SK-N-SH treated with all-trans-retinoic acid at 6 μM for 48 hours (cell line): Measurements from ENCODE around the gene C11orf97.

Source experiments
- ATAC-seq: fragments of 200-7000 bp; cut with Tn5 transposase; 3 replicates; pipeline ENCODE4 v1.9.1; 2020; ENCODE audit warnings: mild to moderate bottlenecking, moderate library complexity
- ARNTL ChIP-seq: fragments of 450-650 bp; formaldehyde crosslinking; IDR thresholded peaks from 2 replicates; pipeline ENCODE4 v1.5.0; 2020; ENCODE audit warnings: low read depth, mild to moderate bottlenecking, moderate library complexity, borderline replicate concordance
- BACH2 ChIP-seq: fragments of 250-450 bp; sonication (Bioruptor Pico); IDR thresholded peaks from 2 replicates; pipeline ENCODE4 v1.9.0; 2021; ENCODE audit warnings: mild to moderate bottlenecking, borderline replicate concordance
- CSDC2 ChIP-seq: fragments of 250-450 bp; sonication (Bioruptor Pico); IDR thresholded peaks from 2 replicates; pipeline ENCODE4 v1.5.0; 2020; ENCODE audit warnings: mild to moderate bottlenecking, moderate library complexity
- CSRNP3 ChIP-seq: fragments of 250-450 bp; sonication (Bioruptor Pico); IDR thresholded peaks from 2 replicates; pipeline ENCODE4 v1.5.1; 2021; ENCODE audit warnings: mild to moderate bottlenecking, moderate library complexity
- ESRRG ChIP-seq: fragments of 250-450 bp; sonication (Bioruptor Pico); IDR thresholded peaks from 2 replicates; pipeline ENCODE4 v1.6.1; 2021; ENCODE audit warnings: mild to moderate bottlenecking
- GLIS3 ChIP-seq: fragments of 250-450 bp; sonication (Bioruptor Pico); IDR thresholded peaks from 2 replicates; pipeline ENCODE4 v1.5.0; 2020; ENCODE audit warnings: mild to moderate bottlenecking, moderate library complexity
- ISL1 ChIP-seq: fragments of 250-450 bp; sonication (Bioruptor Pico); IDR thresholded peaks from 2 replicates; pipeline ENCODE4 v2.1.2; 2022; ENCODE audit warnings: mild to moderate bottlenecking, moderate library complexity
- PATZ1 ChIP-seq: fragments of 250-450 bp; sonication (Bioruptor Pico); IDR thresholded peaks from 2 replicates; pipeline ENCODE4 v1.8.0; 2020; ENCODE audit warnings: mild to moderate bottlenecking, moderate library complexity, borderline replicate concordance
- POU6F1 ChIP-seq: fragments of 250-450 bp; sonication (Bioruptor Pico); IDR thresholded peaks from 2 replicates; pipeline ENCODE4 v1.8.0; 2021; ENCODE audit warnings: low read depth, mild to moderate bottlenecking, moderate library complexity, borderline replicate concordance
- PPARA ChIP-seq: fragments of 250-450 bp; sonication (Bioruptor Pico); IDR thresholded peaks from 2 replicates; pipeline ENCODE4 v1.5.0; 2020; ENCODE audit warnings: mild to moderate bottlenecking, borderline replicate concordance
- RARB ChIP-seq: fragments of 250-450 bp; sonication (Bioruptor Pico); IDR thresholded peaks from 2 replicates; pipeline ENCODE4 v1.8.0; 2021; ENCODE audit warnings: mild to moderate bottlenecking, moderate library complexity
- SNAI2 ChIP-seq: fragments of 250-450 bp; sonication (Bioruptor Pico); IDR thresholded peaks from 2 replicates; pipeline ENCODE4 v1.5.0; 2020; ENCODE audit warnings: mild to moderate bottlenecking, moderate library complexity
- TOX ChIP-seq: fragments of 250-450 bp; sonication (Bioruptor Pico); IDR thresholded peaks from 2 replicates; pipeline ENCODE4 v1.8.0; 2021; ENCODE audit warnings: mild to moderate bottlenecking, moderate library complexity, borderline replicate concordance
- ZC3H10 ChIP-seq: fragments of 250-450 bp; sonication (Bioruptor Pico); IDR thresholded peaks from 2 replicates; pipeline ENCODE4 v1.5.1; 2021; ENCODE audit warnings: mild to moderate bottlenecking, moderate library complexity
- ZFP3 ChIP-seq: fragments of 250-450 bp; sonication (Bioruptor Pico); IDR thresholded peaks from 2 replicates; pipeline ENCODE4 v1.5.0; 2020; ENCODE audit warnings: mild to moderate bottlenecking, moderate library complexity
- ZFP30 ChIP-seq: fragments of 450-650 bp; formaldehyde crosslinking; IDR thresholded peaks from 2 replicates; pipeline ENCODE4 v1.5.0; 2022; ENCODE audit warnings: mild to moderate bottlenecking, moderate library complexity
- ZNF8 ChIP-seq: fragments of 450-650 bp; formaldehyde crosslinking; IDR thresholded peaks from 2 replicates; pipeline ENCODE4 v1.5.0; 2020; ENCODE audit warnings: mild to moderate bottlenecking, moderate library complexity
- TF ChIP-seq, protein P1 (sequence below): fragments of 250-450 bp; sonication (Bioruptor Pico); IDR thresholded peaks from 2 replicates; pipeline ENCODE4 v1.5.0; 2020; ENCODE audit warnings: mild to moderate bottlenecking, moderate library complexity
- TF ChIP-seq, protein P2 (sequence below): fragments of 250-450 bp; sonication (Bioruptor Pico); IDR thresholded peaks from 2 replicates; pipeline ENCODE4 v1.5.1; 2020; ENCODE audit warnings: low read depth, mild to moderate bottlenecking, moderate library complexity

C11orf97 gene

DNA sequence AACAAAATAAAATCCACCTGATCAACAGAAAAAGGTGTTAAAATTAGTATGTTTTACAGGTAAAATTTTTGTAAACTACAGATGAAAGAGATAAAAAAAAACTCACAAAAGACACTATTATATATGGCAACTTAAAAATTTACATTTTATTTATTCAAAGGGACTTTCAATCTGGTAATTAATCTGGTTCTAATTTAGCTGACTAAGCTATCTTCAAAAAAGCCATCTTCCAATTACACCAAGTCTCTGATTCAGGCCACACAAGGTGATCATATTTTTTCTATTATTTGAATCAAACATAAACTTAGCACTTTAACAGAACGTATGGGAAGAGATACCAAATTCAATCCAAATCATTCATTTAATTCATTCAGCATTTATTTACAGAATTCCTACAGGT, 26.2 kb upstream of the C11orf97 start (continued):
- TF ChIP-seq CSRNP3 (CRISPR knock-in tag) (no peak), PATZ1 (no peak), ZNF8 (CRISPR knock-in tag) (no peak), ZFP3 (no peak), ISL1 (CRISPR knock-in tag) (no peak), ZC3H10 (CRISPR knock-in tag) (no peak), GLIS3 (CRISPR knock-in tag) (no peak), ARNTL (CRISPR knock-in tag) (no peak), ESRRG (no peak)

- peak; percentile 100 for ATAC-seq
- no peak for TF ChIP-seq ZFP30 (CRISPR knock-in tag)
- TF ChIP-seq, protein P1, sequence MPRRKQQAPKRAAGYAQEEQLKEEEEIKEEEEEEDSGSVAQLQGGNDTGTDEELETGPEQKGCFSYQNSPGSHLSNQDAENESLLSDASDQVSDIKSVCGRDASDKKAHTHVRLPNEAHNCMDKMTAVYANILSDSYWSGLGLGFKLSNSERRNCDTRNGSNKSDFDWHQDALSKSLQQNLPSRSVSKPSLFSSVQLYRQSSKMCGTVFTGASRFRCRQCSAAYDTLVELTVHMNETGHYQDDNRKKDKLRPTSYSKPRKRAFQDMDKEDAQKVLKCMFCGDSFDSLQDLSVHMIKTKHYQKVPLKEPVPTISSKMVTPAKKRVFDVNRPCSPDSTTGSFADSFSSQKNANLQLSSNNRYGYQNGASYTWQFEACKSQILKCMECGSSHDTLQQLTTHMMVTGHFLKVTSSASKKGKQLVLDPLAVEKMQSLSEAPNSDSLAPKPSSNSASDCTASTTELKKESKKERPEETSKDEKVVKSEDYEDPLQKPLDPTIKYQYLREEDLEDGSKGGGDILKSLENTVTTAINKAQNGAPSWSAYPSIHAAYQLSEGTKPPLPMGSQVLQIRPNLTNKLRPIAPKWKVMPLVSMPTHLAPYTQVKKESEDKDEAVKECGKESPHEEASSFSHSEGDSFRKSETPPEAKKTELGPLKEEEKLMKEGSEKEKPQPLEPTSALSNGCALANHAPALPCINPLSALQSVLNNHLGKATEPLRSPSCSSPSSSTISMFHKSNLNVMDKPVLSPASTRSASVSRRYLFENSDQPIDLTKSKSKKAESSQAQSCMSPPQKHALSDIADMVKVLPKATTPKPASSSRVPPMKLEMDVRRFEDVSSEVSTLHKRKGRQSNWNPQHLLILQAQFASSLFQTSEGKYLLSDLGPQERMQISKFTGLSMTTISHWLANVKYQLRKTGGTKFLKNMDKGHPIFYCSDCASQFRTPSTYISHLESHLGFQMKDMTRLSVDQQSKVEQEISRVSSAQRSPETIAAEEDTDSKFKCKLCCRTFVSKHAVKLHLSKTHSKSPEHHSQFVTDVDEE, result peak; percentile 41; the same call in 1 of the 2 replicates
Measured at GRCh38 chr11:94493281-94494125, 18.8 kb upstream of the C11orf97 start, which contains the start of the genes ANKRD49 and MRE11. Gene ANKRD49 (plus strand): TSS chr11:94493984. CDS start chr11:94496694, 2,710 bp downstream. Gene MRE11 (minus strand): TSS chr11:94493844. CDS start chr11:94492801, 1,043 bp downstream.

DNA sequence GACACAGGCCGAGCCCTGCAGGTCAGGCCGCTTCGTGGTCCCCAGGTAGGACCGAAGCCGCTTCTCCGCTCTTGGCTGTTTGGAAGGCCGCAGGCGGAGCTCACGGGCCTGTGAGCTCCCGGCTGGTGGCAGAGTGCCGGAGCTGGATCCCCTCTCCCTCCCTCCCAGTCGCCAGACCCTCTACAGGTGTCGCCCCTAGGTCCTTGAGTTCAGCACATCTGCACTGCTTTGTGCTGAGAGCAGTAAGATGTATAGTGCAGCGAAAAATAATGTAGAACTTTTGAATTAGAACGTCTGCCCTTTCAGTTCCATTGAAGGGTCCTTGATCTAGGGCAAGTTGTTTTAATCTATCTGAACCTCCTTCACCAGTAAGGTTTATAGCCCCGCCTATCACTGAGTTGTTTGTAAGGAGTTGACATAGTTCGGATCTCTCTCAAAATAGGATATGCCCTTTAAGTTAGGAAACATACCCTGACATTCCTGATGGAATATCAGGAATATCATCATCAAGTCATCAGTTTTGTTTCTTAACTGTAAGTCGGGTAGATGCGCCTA, 18.1 kb upstream of the C11orf97 start:
- ATAC-seq, result peak; percentile 73
- TF ChIP-seq ZNF8 (CRISPR knock-in tag) (no peak), BACH2 (CRISPR knock-in tag) (no peak), ZC3H10 (CRISPR knock-in tag) (no peak), CSRNP3 (CRISPR knock-in tag) (no peak), POU6F1 (no peak), ARNTL (CRISPR knock-in tag) (no peak), SNAI2 (CRISPR knock-in tag) (no peak), ESRRG (no peak), TOX (no peak), ISL1 (CRISPR knock-in tag) (no peak), RARB (CRISPR knock-in tag) (no peak), CSDC2 (no peak), PPARA (CRISPR knock-in tag) (no peak), GLIS3 (CRISPR knock-in tag) (no peak)
- TF ChIP-seq, protein P2, sequence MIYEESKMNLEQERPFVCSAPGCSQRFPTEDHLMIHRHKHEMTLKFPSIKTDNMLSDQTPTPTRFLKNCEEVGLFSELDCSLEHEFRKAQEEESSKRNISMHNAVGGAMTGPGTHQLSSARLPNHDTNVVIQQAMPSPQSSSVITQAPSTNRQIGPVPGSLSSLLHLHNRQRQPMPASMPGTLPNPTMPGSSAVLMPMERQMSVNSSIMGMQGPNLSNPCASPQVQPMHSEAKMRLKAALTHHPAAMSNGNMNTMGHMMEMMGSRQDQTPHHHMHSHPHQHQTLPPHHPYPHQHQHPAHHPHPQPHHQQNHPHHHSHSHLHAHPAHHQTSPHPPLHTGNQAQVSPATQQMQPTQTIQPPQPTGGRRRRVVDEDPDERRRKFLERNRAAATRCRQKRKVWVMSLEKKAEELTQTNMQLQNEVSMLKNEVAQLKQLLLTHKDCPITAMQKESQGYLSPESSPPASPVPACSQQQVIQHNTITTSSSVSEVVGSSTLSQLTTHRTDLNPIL (CRISPR knock-in tag), result no peak
